WI38 (cell line): ENCODE data around the gene PRDM10.
"Not testable (repeated sequence)": the region's sequence is repeated elsewhere in the genome, so short reads cannot be mapped to it uniquely, and the experiment has no call there.

Experiments
- H3K4me3 ChIP-seq: 2 replicates; pipeline ENCODE4 v1.5.1; 2011; ENCODE audit warnings: low read depth, mild to moderate bottlenecking, control low read depth, low read length
- CTCF ChIP-seq: IDR thresholded peaks from 2 replicates; pipeline ENCODE4 v1.5.1; 2012; ENCODE audit warnings: low read depth, mild to moderate bottlenecking, control low read depth, low read length

The PRDM10 gene

GRCh38 chr11:130031056-130031455, 28.4 kb upstream of the PRDM10 start:
- no peak overlapping the region for H3K4me3 ChIP-seq
- no peak for TF ChIP-seq CTCF

GRCh38 chr11:130029137-130029536, 26.5 kb upstream of the PRDM10 start:
- H3K4me3 ChIP-seq = no peak overlapping the region
- no peak for TF ChIP-seq CTCF

- TF ChIP-seq CTCF = no peak
- H3K4me3 ChIP-seq = no peak overlapping the region
Measured at GRCh38 chr11:130025371-130025770, 22.7 kb upstream of the PRDM10 start.

GRCh38 chr11:130024361-130024760, 21.7 kb upstream of the PRDM10 start:
- H3K4me3 ChIP-seq = no peak overlapping the region
- no peak for TF ChIP-seq CTCF

GRCh38 chr11:130023204-130023603, 20.6 kb upstream of the PRDM10 start:
- H3K4me3 ChIP-seq = no peak overlapping the region
- no peak for TF ChIP-seq CTCF

- TF ChIP-seq CTCF = no peak
- H3K4me3 ChIP-seq = no peak overlapping the region
Measured at GRCh38 chr11:130022799-130023198, 20.2 kb upstream of the PRDM10 start.

GRCh38 chr11:130021606-130022005, 19.0 kb upstream of the PRDM10 start:
- H3K4me3 ChIP-seq = not testable (repeated sequence)

GRCh38 chr11:130020323-130020722, 17.7 kb upstream of the PRDM10 start:
- H3K4me3 ChIP-seq = no peak overlapping the region
- no peak for TF ChIP-seq CTCF

- H3K4me3 ChIP-seq = not testable (repeated sequence)
Measured at GRCh38 chr11:130015846-130016245, 13.2 kb upstream of the PRDM10 start.
